Epithelial cell of proximal tubule (primary cell): Measurements from ENCODE around the gene SGO2. TPM values are rescaled to one million over a fixed set of nuclear protein-coding genes. Genes with fewer than 3 reads are reported as not detected.

ENCODE experiments used
- DNase-seq: peaks from one replicate; pipeline ENCODE4 v3.0.0-alpha.2; 2011; ENCODE audit warnings: low read depth
- H3K4me3 ChIP-seq: 2 replicates; pipeline ENCODE4 v1.5.1; 2011; ENCODE audit warnings: low read depth, mild to moderate bottlenecking, low read length
- CTCF ChIP-seq: conservative IDR thresholded peaks from 2 replicates; pipeline ENCODE4 v1.5.1; 2012; ENCODE audit warnings: low read depth, mild to moderate bottlenecking, low read length
- total RNA-seq: library from RNA; depleted of rRNA; stranded (reverse); fragments of >200 nt; gene quantifications from 2 replicates; pipeline ENCODE4 v1.2.3, GENCODE V29; 2015

Gene SGO2, protein sequence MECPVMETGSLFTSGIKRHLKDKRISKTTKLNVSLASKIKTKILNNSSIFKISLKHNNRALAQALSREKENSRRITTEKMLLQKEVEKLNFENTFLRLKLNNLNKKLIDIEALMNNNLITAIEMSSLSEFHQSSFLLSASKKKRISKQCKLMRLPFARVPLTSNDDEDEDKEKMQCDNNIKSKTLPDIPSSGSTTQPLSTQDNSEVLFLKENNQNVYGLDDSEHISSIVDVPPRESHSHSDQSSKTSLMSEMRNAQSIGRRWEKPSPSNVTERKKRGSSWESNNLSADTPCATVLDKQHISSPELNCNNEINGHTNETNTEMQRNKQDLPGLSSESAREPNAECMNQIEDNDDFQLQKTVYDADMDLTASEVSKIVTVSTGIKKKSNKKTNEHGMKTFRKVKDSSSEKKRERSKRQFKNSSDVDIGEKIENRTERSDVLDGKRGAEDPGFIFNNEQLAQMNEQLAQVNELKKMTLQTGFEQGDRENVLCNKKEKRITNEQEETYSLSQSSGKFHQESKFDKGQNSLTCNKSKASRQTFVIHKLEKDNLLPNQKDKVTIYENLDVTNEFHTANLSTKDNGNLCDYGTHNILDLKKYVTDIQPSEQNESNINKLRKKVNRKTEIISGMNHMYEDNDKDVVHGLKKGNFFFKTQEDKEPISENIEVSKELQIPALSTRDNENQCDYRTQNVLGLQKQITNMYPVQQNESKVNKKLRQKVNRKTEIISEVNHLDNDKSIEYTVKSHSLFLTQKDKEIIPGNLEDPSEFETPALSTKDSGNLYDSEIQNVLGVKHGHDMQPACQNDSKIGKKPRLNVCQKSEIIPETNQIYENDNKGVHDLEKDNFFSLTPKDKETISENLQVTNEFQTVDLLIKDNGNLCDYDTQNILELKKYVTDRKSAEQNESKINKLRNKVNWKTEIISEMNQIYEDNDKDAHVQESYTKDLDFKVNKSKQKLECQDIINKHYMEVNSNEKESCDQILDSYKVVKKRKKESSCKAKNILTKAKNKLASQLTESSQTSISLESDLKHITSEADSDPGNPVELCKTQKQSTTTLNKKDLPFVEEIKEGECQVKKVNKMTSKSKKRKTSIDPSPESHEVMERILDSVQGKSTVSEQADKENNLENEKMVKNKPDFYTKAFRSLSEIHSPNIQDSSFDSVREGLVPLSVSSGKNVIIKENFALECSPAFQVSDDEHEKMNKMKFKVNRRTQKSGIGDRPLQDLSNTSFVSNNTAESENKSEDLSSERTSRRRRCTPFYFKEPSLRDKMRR
- 26.0 and 29.4 TPM in 2 replicates for total RNA-seq

DNA sequence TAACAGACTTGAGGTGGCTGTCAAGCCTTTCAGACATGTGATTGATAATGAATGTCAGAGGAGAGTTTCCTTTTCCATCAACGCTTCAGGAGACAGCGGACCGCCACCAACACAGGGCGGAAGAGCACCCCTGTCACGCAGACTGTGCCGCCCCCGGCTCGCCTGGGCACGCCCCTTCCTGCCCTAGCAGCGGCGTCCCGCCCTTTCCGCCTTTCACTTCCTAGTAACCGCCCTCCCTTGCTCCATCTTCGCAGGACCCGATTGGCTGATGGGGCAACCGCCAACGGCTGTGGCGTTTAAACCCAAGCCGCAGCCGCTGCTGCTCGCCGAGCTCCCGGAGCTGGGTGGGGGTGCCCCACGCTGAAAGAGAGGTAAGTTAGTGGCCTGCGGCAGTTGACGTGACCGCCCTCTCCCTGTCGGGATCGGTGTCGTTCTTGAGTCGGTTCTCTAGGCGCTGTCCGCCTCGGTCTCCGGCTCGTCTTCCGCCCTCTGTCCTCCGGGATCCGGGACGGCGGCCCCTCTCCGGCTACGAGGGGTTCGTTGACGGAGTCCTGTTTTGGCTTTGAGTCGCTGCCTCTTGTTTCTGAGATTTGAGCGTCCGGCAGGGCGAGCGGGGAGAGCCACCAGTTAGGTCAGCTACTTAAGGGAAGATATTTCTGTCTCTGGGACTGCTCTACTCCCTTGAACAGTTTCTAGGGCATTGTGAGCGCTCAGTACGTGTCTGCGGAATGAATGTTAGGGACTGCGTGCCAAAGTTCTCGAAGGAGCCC, at the start of gene SGO2:
TSS of gene SGO2 (plus strand) at position 326 of the 770 bp plus-strand sequence. CDS start 6,769 bp downstream, outside the sequence.
- no peak for TF ChIP-seq CTCF
- peak; percentile 44 for DNase-seq
- peak within 1 kb of the TSS; percentile 77 for H3K4me3 ChIP-seq

GRCh38 chr2:200476836-200477235, 49.2 kb upstream of the SGO2 start:
- no peak for TF ChIP-seq CTCF
- no peak for DNase-seq
- no peak overlapping the region for H3K4me3 ChIP-seq

DNA sequence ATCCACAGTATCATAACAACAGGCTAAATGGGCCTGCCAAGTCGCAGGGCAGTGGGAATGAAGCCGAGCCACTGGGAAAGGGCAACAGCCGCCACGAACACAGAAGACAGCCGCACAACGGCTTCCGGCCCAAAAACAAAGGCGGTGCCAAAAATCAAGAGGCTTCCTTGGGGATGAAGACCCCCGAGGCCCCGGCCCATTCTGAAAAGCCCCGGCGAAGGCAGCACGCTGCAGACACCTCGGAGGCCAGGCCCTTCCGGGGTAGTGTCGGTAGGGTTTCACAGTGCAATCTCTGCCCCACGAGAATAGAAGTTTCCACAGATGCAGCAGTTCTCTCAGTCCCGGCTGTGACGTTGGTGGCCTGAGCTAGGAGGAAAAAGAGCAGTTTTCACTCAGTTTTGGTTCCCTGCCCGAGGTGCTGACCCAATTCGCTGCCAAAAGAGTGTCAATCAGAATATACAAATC, 48.3 kb upstream of the SGO2 start:
- TF ChIP-seq CTCF, result no peak
- DNase-seq, result no peak
- H3K4me3 ChIP-seq, result no peak overlapping the region

DNA sequence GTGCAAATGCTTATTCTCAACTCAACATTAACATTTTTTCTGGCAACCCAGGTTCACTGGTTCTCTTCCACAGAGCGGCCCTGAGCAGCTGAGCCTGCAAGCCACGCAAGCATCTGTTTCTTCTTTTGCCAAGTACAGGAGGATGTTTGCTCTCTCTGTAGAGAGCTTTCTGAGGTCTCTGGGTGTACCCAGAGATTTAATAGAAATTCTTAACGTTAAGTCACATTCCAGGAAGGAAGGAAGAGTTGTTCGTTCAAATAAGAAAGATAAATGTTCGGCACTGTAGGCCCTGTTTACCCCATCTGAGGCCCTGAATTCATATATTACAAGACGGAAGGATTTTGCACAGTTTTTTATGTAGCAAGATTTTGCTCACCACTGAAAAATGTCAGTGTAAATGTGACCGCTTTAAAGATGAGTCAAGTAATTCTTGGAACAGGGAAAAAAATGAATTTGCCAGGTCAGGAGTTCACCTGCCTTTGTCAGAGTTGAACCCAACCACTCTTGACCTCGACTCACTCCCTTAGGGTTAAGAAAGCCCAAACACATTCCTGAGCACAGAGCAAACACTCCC, 46.2 kb upstream of the SGO2 start:
- H3K4me3 ChIP-seq, result no peak overlapping the region
- DNase-seq, result no peak
- no peak for TF ChIP-seq CTCF

DNA sequence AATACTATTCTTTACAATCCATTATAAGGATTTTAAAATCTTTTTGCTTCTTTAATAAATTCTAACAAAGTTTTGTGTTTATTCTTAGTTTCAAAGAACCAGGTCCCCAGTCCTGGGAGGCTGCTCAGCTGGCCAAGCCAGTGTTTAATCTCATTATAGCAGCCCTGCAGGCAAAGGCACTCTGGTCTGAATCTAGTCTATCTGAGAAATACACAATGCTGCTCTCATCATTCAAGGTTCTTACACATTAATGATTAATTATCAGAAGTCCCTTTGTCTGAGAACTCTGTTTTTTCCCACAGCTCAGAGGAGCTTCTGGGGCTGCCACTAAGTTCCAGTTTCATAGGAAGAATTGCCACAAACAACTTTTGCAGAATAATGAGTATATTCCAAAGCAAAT, 43.8 kb upstream of the SGO2 start:
- TF ChIP-seq CTCF, result no peak
- H3K4me3 ChIP-seq, result no peak overlapping the region
- no peak for DNase-seq
